Activated CD8-positive, alpha-beta memory T cell treated with anti-CD3 and anti-CD28 coated beads, Interleukin-2, amount 50 U/mL, for 4 hours (primary cell): ENCODE data around the gene XYLT1.

ENCODE experiments used
- DNase-seq: peaks from one replicate; pipeline ENCODE4 v3.0.0-alpha.2; 2020

The XYLT1 gene

GRCh38 chr16:17396762-17397498, 73.8 kb downstream of the XYLT1 start:
- DNase-seq, result no peak

GRCh38 chr16:17395849-17396480, 74.8 kb downstream of the XYLT1 start:
- DNase-seq, result no peak

- no peak for DNase-seq
These were observed 77.7 kb downstream of the XYLT1 start for GRCh38 chr16:17392857-17393692.

- no peak for DNase-seq
These were observed 78.5 kb downstream of the XYLT1 start for GRCh38 chr16:17392127-17392856.

GRCh38 chr16:17391715-17392114, 79.0 kb downstream of the XYLT1 start:
- DNase-seq, result no peak

- no peak for DNase-seq
These were observed 81.4 kb downstream of the XYLT1 start for GRCh38 chr16:17389384-17389783.

- DNase-seq, result no peak
These were observed 83.5 kb downstream of the XYLT1 start for GRCh38 chr16:17387256-17387655.

GRCh38 chr16:17386229-17386628, 84.5 kb downstream of the XYLT1 start:
- DNase-seq, result no peak

GRCh38 chr16:17384471-17384870, 86.3 kb downstream of the XYLT1 start:
- DNase-seq, result no peak

GRCh38 chr16:17382949-17383863, 87.6 kb downstream of the XYLT1 start:
- no peak for DNase-seq

- no peak for DNase-seq
These were observed 88.2 kb downstream of the XYLT1 start for GRCh38 chr16:17382514-17382913.

- DNase-seq, result no peak
These were observed 89.0 kb downstream of the XYLT1 start for GRCh38 chr16:17381784-17382183.

GRCh38 chr16:17380613-17381012, 90.1 kb downstream of the XYLT1 start:
- no peak for DNase-seq

GRCh38 chr16:17379121-17379571, 91.6 kb downstream of the XYLT1 start:
- no peak for DNase-seq

GRCh38 chr16:17377360-17378324, 93.1 kb downstream of the XYLT1 start:
- DNase-seq, result no peak

GRCh38 chr16:17375461-17376304, 95.1 kb downstream of the XYLT1 start:
- no peak for DNase-seq

- DNase-seq, result no peak
These were observed 96.0 kb downstream of the XYLT1 start for GRCh38 chr16:17374668-17375255.

GRCh38 chr16:17373533-17373932, 97.2 kb downstream of the XYLT1 start:
- no peak for DNase-seq

- no peak for DNase-seq
These were observed 98.4 kb downstream of the XYLT1 start for GRCh38 chr16:17372386-17372785.
